Stimulated activated CD4-positive, alpha-beta T cell treated with anti-CD3 and anti-CD28 coated beads, Interleukin-2, amount 100 ng/mL, for 48 hours (primary cell): ENCODE measurements around the gene CAND2.

Experiments used
- DNase-seq, 2 donors: peaks; one replicate each; pipeline ENCODE4 v3.0.0-alpha.2; 2020

The CAND2 gene

DNA sequence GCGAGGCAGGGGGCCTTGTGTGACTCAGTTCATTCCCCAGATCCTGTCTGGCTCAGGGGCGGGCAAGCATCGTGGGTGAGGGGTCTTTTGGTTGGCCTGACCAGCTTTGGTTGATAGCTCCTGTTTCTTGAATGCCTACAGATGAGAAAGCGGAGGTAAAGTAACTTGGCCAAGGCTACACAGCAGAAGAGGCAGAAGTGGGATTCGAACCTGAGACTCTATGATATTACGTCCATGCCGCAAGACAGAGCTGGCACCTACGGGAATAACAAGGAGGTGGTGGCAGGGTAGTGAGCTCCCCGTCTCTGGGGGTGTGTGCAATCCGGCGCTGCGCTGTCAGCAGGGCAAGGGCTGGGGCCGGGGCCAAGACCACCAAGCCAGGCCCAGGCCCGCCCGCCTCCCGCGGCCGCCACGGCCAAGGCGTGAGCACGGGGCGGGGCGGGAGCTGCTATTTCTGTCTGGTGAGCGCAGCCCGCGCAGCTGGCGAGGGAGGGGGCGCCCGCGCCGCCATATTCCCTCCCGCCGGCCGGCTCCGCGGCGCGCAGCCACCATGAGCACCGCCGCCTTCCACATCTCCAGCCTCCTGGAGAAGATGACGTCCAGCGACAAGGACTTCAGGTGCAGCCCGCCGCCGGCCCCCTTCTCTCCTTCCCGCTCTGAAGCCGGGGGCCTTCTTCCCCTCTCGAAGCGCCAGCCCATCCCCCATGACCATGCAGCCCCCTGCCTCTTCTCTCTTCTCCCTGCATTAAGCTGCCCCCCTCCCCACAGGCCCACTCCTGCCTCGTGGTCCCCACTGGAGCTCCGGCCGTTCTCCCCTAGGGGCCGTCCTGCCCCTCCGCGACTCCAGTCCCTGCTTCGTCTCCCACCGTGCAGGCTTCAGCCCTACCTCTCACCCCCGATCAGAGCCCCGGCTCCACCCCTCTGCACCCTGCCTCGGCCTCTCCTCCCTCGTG is at the start of gene CAND2:
CAND2 (plus strand) TSS at position 510 of the 953 bp plus-strand sequence; CDS start at position 551, 41 bp downstream.
- DNase-seq: peak; percentile 12 to 22

DNA sequence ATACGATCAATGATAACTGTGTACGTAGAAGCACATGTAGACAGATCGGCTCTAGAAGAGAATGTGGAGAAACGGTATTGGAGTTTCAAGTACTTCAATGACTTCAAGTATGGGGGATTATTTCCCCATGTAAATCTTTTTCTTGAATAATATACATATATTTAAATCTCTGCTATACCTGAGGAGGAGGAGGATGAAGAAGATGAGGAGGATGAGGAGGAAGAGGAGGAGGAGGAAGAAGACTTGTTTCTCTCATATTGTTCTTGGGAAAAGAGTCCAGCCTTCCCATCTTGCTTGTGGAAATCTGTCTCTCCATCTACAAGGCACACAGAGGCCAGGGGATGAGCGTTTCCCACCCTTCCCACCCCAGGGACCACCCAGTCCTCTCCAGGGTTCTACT is 48.0 kb upstream of the CAND2 start:
- DNase-seq: no peak

GRCh38 chr3:12750223-12750622 is 46.3 kb upstream of the CAND2 start:
- no peak for DNase-seq

GRCh38 chr3:12750658-12751071 is 45.8 kb upstream of the CAND2 start:
- DNase-seq: peak; percentile 15 to 18

DNA sequence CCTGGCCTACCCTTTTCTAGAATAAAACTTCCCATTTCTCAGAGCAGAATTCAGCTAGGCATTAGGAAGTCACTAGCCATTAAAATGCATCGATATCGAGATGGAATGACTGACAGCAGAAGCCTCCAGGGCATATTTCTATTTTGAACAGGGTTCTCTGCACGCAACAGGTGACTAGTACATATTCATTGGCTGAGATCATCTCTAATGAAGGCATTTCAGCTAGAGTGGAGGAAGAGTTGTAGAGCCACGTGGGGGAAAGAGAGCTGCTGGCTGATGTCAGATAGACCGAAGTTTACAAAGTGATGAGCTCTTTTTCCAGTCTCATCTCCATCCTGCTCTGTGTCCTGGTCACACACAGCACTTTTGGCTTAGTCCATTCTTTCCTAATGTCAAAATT is 44.9 kb upstream of the CAND2 start:
- DNase-seq: no peak

DNA sequence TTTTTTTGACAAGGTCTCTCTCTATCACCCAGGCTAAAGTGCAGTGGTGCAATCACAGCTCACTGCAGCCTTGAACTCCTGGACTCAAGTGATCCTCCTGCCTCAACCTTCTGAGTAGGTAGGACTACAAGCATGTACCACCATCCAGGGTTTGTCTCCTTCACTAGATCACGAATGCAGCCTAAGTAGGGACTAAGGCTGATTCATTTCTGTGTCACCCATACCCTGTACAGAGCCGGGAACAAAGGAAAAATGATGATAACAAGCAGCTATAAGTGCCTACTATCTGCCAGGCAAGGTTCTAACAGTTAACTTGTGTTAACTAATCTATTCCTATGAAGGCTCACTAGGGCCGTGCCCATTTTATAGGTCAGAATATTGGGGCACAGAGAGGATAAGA is 44.4 kb upstream of the CAND2 start:
- DNase-seq: no peak

DNA sequence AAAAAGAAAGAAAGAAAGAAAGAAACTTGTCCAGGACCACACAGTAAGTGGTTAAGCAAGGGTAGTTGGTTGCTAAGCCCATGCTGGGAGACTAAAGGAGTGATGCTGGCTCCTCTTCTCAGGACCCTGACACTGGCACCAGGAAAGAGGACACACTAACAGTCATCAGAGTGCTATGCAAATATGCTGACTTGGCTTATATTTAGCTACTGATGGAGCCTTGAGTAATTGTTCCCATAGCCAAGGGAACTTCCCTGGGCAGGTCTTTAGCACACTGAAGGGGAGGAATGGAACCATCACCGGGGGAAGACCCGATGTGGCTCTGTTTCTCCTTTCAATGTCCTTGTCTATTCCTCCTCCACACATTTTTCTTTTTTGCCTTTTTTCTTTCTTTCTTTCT is 43.7 kb upstream of the CAND2 start:
- DNase-seq: no peak

GRCh38 chr3:12753275-12754028 is 43.0 kb upstream of the CAND2 start:
- DNase-seq: no peak

DNA sequence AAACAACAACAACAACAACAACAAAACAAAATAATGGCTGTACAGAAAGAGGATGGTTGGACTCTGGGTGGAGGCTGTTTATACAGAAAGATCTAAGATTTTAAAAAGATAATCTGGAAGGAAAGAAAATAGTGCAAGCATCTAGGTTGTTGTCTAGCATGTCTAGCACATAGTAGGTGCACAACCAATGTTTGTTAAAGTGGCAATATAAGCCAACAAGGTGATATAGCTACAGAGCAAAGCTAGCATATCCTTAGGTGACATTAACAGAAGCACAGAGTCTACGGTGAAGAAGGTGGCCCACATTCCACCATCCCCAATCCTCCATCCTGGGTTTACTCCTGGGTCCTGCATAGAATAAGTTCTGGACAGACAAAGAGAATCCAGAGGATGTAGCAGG is 42.2 kb upstream of the CAND2 start:
- DNase-seq: no peak

DNA sequence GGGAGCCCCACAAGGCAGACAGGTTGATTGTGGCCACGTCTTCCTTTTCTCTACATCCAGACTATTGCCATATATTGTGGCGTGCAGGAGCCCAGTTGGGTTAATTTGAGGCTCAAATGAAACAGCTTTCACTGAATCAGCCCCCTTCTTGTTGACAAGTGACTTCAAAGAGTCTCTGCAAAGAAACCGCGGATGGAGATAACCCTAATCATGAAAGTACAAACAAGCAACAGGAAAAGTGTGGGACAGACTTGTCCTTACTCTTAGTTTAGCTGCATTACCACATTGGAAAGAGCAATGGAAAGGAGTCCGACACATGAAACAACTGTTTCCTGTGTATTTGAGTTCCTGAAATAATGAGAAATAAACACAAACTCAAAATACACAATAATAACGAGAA is 40.7 kb upstream of the CAND2 start:
- DNase-seq: no peak

DNA sequence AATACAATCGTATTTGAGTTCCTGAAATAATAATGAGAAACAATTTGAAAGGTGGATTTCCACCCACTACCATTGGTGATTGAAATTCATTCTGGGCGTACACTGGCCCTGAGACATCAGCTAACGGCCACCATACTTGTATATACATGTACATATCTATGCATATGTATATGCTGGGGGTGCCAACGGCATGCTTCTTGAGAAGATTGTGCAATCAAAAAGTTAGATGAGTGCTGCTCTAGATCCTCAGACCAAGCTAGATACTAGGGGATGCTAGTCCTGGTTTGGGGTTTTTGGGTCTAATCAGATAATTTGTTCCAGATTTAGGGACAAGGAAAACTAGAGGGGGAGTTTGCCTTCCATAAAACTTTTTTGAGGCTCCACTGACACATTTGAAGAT is 40.3 kb upstream of the CAND2 start:
- DNase-seq: no peak

GRCh38 chr3:12756635-12757034 is 39.8 kb upstream of the CAND2 start:
- DNase-seq: no peak

DNA sequence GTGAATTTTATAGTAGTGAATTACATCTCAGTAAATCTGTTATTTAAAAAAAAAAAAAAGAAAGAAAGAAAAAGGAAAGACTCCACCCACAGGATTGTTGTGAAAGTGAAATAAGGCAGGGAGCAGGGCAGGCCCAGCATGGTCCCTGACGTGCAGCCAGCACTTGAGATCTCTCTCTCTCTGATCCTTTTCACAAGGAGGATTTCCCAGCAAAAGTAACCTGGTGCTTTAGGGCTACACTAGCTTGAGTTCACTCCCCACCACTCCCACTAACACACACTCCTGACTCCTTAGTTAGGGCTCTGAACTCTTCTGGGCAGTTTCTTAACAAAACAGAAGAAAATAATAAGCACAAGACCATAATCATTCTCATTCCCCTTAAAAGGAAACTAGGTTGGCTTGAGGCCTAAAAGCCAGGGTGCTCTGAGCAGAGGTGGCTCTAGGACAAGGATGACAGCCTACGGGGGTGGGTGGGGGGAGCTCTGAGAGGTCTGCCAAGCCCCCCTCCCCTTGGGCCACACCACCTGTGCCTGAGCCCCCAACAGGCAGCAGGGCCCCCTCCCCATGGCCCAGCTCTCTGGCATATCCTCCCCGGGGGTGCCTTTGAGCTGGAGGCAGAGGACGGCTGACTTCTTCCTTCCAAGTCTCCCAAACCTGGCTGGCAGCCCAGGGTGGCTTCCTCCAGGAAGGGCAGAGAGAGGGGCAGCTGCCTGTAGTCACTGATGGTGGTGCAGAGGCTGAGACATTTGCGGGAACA is 38.3 kb upstream of the CAND2 start:
- DNase-seq: no peak

DNA sequence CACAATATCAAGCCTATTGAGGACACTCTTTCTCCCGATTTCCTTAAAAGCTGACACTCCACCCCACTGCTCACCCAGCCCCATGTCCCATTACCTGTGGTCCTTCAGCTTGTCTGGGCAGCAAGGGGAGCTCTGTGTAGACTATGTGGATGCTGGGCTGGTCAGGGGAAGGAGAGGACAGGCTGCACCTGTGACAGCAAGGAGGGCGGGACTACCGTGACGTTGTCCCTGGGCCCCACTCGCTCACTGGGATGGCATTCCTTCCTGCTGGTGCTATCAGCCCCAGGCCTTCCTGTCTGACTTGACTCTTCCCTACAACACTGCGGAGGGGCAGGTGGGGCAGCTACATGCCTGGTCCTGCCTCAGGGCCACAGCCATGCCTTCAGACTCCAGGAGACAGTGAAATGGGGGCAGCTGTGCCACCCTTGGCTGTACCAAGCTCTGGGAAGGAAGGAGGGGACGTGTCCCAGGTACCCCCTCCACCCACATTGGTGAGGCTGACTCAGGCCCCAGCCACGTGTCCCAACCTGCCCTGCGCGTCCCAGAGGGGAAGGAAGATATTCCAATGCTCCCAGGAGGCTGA is 37.3 kb upstream of the CAND2 start, which contains the start of gene TMEM40:
TMEM40 (minus strand) TSS at position 163 of the 583 bp plus-strand sequence. CDS start 9,427 bp downstream, outside the sequence.
- no peak for DNase-seq

- no peak for DNase-seq
Observed at GRCh38 chr3:12759693-12760565, 36.6 kb upstream of the CAND2 start.

GRCh38 chr3:12764171-12764776 is 32.2 kb upstream of the CAND2 start:
- DNase-seq: no peak

- DNase-seq: no peak
Observed at GRCh38 chr3:12766541-12766940, 29.9 kb upstream of the CAND2 start.

GRCh38 chr3:12768579-12769527 is 27.6 kb upstream of the CAND2 start:
- DNase-seq: no peak

DNA sequence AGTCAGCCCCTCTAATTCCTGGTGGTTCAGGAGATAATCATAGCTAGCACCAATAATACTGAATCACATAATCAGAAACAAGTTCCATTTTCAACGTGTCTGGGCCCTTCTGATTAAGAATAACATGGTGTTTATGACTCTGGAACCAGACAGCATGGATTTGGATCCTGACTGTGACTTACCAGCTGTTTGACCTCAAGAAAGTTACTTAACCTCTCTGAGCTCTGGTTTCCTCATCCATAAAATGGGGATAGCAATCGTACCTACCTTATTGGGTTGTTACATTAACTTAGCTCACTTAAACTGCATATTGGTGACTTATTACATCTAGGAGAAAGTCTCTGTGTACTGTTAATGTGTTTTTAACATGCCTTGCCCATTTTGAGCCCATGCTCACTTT is 26.7 kb upstream of the CAND2 start:
- DNase-seq: no peak

DNA sequence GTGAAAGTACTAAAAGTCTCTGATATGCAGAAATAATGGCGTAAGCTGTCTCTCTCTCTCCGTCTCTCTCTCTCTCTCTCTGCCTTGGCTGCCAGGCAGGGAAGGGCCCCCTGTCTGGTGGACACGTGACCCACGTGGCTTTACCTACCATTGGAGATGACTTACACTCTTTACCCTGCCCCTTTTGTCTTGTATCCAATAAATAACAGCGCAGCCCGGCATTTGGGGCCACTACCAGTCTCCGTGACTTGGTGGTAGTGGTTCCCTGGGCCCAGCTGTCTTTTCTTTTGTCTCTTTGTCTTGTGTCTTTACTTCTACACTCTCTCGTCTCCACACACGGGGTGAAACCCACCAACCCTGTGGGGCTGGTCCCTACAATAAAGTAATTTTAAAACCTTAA is 25.2 kb upstream of the CAND2 start:
- no peak for DNase-seq
